ENCODE data around the gene PREX1. TPM values are rescaled to one million over a fixed set of nuclear protein-coding genes. Genes with fewer than 3 reads are reported as not detected.

The PREX1 gene
- total and polyA plus RNA-seq, 4 donors: 29.5 to 121 (median 69.3) TPM

- Histone ChIP-seq H3K4me1 (ENCODE audit: control insufficient read depth in 5 of 5, insufficient read depth in 5 of 5, low read length in 5 of 5) (peaks cover 0 to 20% (median 9%) of the 10 kb centered on the region in 5 donors), H3K27ac (ENCODE audit: low read depth in 1 of 2, low read length in 1 of 2) (peak overlapping the region in 1 of 2 donors; percentile 69), H3K36me3 (ENCODE audit: control insufficient read depth in 4 of 4, insufficient read depth in 4 of 4, low read length in 4 of 4) (peaks cover 0 to 21% (median 0%) of the 10 kb centered on the region in 4 donors), H3K9ac (ENCODE audit: insufficient read depth in 1 of 2, low read length in 2 of 2) (no peak overlapping the region), H3K9me3 (ENCODE audit: control insufficient read depth in 4 of 4, insufficient read depth in 3 of 4, low read length in 3 of 4) (peaks cover 0 to 1% (median 0%) of the 10 kb centered on the region in 4 donors), H3K27me3 (ENCODE audit: control insufficient read depth in 3 of 3, insufficient read depth in 3 of 3, low read length in 2 of 3) (peaks cover 0 to 17% (median 0%) of the 10 kb centered on the region in 3 donors), H3K4me3 (no peak overlapping the region)
- ATAC-seq (ENCODE audit: insufficient read depth, low FRiP score) (no peak), DNase-seq (peak; percentile 53 to 82 (median 64))
- no peak for TF ChIP-seq CTCF (IDR thresholded peaks at IDR 0.05; ENCODE audit: control extremely low read depth, extremely low read depth)
- 14 to 26% methylated on average over 11 of the region's 11 CpGs for WGBS, 2 donors
Observed at GRCh38 chr20:48738399-48739304, 89.1 kb downstream of the PREX1 start.

- H3K36me3 ChIP-seq (ENCODE audit: control insufficient read depth in 4 of 4, insufficient read depth in 4 of 4, low read length in 4 of 4): peaks cover 0 to 18% (median 0%) of the 10 kb centered on the region in 4 donors
- H3K27me3 ChIP-seq (ENCODE audit: control insufficient read depth in 3 of 3, insufficient read depth in 3 of 3, low read length in 2 of 3): peaks cover 0 to 17% (median 0%) of the 10 kb centered on the region in 3 donors
- no peak for TF ChIP-seq CTCF (IDR thresholded peaks at IDR 0.05; ENCODE audit: control extremely low read depth, extremely low read depth)
- H3K27ac ChIP-seq (ENCODE audit: low read depth in 1 of 2, low read length in 1 of 2): peak overlapping the region in 1 of 2 donors; percentile 69
- DNase-seq: no peak
- H3K4me3 ChIP-seq: no peak overlapping the region
- peaks cover 0 to 20% (median 9%) of the 10 kb centered on the region in 5 donors for H3K4me1 ChIP-seq (ENCODE audit: control insufficient read depth in 5 of 5, insufficient read depth in 5 of 5, low read length in 5 of 5)
- H3K9ac ChIP-seq (ENCODE audit: insufficient read depth in 1 of 2, low read length in 2 of 2): no peak overlapping the region
- ATAC-seq (ENCODE audit: insufficient read depth, low FRiP score): no peak
- H3K9me3 ChIP-seq (ENCODE audit: control insufficient read depth in 4 of 4, insufficient read depth in 3 of 4, low read length in 3 of 4): peaks cover 0 to 1% (median 0%) of the 10 kb centered on the region in 4 donors
- 11 to 27% methylated on average over 3 of the region's 3 CpGs for WGBS, 2 donors
Observed at GRCh38 chr20:48738094-48738398, 89.8 kb downstream of the PREX1 start.

GRCh38 chr20:48737434-48738093 is 90.2 kb downstream of the PREX1 start:
- H3K9me3 ChIP-seq (ENCODE audit: control insufficient read depth in 4 of 4, insufficient read depth in 3 of 4, low read length in 3 of 4): peaks cover 0 to 1% (median 0%) of the 10 kb centered on the region in 4 donors
- H3K27ac ChIP-seq (ENCODE audit: low read depth in 1 of 2, low read length in 1 of 2): peak overlapping the region in 1 of 2 donors; percentile 69
- H3K36me3 ChIP-seq (ENCODE audit: control insufficient read depth in 4 of 4, insufficient read depth in 4 of 4, low read length in 4 of 4): peaks cover 0 to 13% (median 0%) of the 10 kb centered on the region in 4 donors
- H3K4me1 ChIP-seq (ENCODE audit: control insufficient read depth in 5 of 5, insufficient read depth in 5 of 5, low read length in 5 of 5): peaks cover 0 to 19% (median 9%) of the 10 kb centered on the region in 5 donors
- DNase-seq (no peak), ATAC-seq (ENCODE audit: insufficient read depth, low FRiP score) (no peak)
- peaks cover 0 to 20% (median 0%) of the 10 kb centered on the region in 3 donors for H3K27me3 ChIP-seq (ENCODE audit: control insufficient read depth in 3 of 3, insufficient read depth in 3 of 3, low read length in 2 of 3)
- WGBS, 2 donors: 77 to 80% methylated on average over 8 of the region's 8 CpGs
- no peak overlapping the region for H3K9ac ChIP-seq (ENCODE audit: insufficient read depth in 1 of 2, low read length in 2 of 2)
- H3K4me3 ChIP-seq: no peak overlapping the region
- no peak for TF ChIP-seq CTCF (IDR thresholded peaks at IDR 0.05; ENCODE audit: control extremely low read depth, extremely low read depth)

Data from lung (tissue), 12 donors.